ENCODE measurements around the gene KRTAP5-3.

- TF ChIP-seq POLR2A (IDR thresholded peaks at IDR 0.05) (no peak), CTCF (IDR thresholded peaks at IDR 0.05) (no peak)
Measured at GRCh38 chr11:1644601-1645356, 36.5 kb upstream of the KRTAP5-3 start.
